Femur (tissue), 1 donor: ENCODE measurements around the gene NEU2.
"Not testable (repeated sequence)": the region's sequence is repeated elsewhere in the genome, so short reads cannot be mapped to it uniquely, and the experiment has no call there.

Experiments
- DNase-seq: peaks from one replicate; pipeline ENCODE4 v3.0.0-alpha.2; 2017

Gene NEU2

DNA sequence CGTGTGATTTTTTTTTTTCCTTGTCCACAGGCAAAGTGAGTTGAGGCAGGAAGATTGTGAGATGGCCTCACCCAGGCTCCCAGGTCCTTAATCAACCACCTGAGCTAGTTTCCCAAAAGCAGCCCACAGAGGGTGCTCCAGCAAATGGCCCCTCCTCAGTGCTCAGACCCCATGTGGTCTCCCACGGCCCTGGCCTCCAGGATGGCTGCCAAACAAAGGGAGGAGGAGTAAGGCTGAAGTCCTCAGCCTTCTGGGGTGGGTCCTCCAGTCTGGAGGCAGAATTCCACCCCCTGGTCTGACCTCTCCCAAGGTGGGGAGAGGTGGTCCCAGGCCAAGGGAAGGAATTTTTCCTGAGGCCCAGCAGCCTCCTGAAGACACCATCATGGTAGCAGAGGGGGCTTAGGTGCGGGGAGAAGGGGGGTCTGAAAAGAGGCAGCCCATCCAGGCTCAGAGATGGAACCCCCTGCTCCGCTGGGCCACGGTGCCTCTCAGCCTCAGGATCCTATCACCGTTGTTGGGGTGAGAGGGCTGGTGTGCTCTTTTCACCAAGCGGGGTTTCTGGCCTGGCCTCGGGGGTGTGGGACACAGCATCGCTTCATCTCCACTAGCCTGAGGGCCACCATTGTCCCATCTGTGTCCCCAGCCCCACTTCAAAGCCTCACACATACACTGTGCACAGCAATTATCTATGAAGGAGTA is 21.8 kb upstream of the NEU2 start:
- no peak for DNase-seq

DNA sequence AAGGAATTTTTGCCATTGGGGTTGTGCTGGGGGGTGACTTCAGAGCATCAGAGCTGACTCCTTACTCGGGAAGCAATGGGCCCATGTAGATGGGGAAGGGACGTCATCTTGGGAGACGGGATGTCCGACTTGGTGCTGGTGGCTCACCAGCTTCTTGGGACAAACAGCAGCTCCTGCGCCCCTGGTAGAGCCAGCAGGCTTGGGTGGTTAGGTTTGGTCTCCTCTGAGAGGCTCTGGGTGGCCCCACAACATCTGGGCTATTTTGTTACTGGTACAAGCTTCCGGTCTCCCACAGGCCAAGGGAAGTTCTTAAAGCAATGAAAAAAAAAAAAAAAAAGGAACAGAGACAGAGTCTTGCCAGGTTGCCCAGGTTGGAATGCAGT is 21.2 kb upstream of the NEU2 start:
- no peak for DNase-seq

DNA sequence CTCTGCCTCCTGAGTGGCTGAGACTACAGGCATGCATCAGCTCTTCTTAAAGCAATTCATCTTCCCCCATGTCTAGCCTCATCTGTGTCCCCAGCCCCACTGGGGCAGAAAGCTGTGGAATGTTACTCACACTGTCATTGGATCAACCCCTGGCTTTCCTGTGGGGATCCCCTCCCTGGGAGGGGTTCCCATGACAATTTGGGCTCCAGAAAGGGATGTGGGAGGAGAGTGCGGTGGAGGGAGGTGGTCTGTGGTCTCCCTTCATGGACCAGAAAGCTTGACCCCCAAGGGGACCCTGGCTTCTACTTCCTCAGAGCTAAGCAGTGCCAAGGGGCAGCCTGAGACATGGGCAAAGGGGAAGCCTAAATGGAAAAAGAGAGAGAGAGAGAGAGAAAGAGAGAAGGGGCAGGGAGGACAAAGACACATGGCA is 20.8 kb upstream of the NEU2 start:
- DNase-seq = no peak

DNA sequence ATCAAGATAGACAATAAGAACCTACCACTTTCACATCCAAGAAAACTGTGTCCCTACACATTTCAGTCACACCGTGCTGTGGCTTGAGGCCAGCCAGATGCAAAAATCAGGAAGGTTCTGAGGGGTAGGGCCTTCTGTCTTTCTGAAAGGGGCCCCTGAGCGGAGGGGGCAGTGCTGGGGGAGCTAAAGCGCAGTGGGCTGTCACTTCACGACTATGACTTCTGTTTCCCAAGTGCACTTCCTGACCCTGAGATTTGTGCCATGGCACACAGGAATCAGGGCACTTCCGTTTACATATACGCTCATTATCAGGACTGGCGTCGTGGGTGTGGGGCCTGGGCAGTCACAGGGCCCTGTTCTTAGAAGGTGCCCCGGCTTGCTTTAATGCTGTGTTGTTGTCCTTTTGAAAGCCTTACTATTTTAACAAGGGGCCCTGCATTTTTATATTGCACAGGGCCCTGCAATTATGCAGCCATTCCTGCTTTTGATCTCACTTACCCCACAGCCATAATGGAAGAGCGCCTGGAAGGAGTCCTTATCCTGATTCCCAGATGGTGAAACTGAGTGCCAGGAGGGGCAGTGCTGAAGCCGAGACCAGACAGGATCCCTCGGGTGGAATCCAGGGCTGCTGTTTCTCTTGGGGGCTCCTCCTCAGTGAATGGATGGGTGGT is 20.0 kb upstream of the NEU2 start:
- DNase-seq = no peak

DNA sequence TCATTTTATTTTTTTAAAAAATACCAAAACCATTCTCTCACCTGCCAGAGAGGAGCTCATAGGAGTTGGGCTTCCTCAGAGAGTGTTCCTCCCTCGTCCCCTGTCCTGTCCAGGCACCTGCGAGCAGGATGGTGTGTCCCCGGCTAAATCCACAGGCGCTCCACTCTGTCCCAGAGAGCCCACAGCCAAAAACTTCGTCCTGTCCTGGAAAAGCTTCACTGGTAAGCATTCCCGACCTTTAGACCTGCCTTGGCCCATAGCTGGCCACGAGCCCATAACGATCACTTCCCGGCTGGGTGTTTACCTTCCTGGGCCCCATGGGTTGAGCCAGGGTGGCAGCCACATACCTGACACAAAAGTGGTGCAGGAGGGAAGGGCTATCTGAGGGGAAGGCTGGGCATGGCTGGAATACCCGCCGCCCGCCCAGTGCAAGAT is 19.4 kb upstream of the NEU2 start, which contains the start of gene NGEF:
Gene NGEF (minus strand): TSS at position 230 of the 435 bp plus-strand sequence. CDS start 38,366 bp downstream, outside the sequence.
- DNase-seq = no peak

DNA sequence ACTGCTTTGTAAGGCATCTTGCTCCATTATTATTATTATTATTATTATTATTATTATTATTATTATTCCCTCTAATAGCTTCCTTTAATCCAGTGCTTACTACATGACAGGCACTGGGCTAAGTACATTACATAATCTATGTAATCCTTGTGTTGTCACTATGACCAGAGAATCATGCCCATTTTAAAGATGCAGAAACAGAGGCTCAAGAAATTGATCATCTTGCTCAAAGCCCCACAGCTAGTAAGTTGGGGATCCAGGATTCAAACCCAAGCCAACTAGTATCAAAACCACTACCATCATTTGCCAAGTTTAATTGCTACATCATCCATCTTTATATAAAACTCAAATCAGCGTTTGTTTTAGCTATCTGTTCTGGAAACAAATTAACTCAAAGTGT is 18.8 kb upstream of the NEU2 start:
- DNase-seq = no peak

DNA sequence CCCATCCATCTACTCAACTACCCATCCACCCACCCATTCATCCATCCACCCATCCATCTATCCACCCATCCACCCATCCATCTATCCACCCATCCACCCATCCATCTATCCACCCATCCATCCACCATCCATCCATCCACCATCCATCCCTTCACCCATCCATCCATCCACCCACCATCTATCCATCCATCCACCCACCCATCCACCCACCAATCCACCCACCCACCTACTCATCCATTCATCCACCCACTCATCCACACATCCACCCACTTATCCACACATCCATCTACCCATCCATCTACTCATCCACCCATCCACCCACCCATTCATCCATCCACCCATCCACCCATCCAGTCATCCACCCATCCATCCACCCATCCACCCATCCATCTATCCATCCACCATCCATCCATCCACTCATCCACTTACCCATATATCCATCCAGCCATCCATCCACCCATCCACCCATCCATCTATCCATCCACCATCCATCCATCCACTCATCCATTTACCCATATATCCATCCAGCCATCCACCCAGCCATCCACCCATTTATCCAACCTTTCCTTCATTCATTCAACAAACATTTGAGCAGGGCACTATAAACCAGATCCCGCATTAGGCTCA is 17.3 kb upstream of the NEU2 start:
- DNase-seq = no peak

DNA sequence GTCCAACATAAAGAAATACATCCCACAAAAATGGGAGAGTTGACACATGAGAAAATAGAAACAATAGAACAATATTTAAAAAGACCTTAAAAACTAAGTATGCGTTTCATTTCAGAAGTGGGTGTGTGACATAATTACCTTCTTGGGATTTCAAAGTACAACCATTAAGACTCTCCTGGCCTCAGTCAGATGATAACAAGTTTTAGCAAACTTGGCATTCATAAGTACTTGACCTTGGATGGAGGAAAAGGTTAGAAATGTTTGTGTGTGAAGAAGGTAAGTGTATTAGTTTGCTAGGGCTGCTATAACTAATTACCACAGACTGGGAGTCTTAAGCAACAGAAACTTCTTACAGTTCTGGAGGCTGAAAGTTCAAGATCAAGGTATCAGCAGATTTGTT is 14.5 kb upstream of the NEU2 start:
- DNase-seq = no peak

DNA sequence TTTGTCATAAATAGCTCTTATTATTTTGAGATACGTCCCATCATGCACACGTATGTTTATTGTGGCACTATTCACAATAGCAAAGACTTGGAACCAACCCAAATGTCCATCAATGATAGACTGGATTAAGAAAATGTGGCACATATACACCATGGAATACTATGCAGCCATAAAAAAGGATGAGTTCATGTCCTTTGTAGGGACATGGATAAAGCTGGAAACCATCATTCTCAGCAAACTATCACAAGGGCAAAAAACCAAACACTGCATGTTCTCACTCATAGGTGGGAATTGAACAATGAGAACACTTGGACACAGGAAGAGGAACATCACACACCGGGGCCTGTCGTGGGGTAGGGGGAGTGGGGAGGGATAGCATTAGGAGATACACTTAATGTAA is 12.9 kb upstream of the NEU2 start:
- not testable (repeated sequence) for DNase-seq

DNA sequence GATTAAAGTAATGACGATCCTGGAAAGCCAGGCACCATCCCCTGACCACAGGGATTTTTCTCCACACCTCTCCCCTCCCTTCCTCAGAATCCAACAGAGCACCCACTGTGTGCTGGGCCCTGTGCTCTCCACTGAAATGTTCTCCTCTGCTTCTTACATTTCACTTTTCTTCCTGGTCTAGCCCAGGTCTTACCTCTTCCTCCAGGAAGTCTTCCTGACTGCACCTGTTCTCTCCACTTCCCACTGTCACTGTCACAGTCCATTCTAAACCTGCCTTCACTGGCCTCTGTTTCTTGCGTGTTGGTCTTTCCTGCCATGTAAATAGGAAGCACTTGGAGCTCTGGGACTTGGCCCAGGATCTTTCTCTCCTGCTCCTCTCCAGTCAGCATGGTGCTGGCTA is 12.0 kb upstream of the NEU2 start:
- DNase-seq = no peak

DNA sequence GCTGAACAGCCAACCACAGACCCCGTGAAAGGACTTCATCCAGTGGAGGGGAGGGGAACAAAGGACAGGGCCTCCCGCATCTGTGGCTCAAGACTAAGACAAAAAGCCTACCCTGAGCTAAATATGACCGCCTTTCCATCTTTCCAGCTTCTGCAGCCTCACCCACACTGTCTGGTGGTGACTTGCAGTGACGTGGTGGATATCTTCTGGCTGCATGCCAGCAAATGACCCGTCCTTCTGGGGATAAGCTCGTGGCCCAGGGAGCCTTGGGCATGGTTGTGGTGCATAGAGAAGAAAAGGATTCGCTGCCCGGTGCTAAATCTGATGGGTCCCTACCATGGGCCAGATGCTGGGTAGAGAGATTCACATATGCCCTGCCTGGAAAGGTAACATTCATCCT is 10.7 kb upstream of the NEU2 start:
- no peak for DNase-seq

DNA sequence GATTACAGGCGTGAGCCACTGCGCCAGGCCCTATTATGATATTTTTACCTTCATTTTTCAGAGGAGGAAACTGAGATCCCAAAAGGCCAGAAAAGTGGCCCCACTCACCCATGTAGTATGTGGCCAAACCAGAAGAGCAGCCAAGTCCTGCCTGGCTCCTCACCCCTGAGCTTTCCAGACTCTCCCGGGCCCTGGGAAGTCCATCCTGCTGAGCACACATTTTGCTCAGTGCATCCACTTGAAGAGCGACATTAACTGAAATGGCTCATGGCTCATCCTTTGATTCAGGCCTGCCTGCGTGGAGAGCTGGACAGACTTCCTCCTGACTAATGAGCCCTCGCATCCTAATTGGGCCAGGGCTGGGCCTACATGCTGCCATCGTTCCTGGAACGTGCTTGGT is 9.9 kb upstream of the NEU2 start:
- DNase-seq = no peak

DNA sequence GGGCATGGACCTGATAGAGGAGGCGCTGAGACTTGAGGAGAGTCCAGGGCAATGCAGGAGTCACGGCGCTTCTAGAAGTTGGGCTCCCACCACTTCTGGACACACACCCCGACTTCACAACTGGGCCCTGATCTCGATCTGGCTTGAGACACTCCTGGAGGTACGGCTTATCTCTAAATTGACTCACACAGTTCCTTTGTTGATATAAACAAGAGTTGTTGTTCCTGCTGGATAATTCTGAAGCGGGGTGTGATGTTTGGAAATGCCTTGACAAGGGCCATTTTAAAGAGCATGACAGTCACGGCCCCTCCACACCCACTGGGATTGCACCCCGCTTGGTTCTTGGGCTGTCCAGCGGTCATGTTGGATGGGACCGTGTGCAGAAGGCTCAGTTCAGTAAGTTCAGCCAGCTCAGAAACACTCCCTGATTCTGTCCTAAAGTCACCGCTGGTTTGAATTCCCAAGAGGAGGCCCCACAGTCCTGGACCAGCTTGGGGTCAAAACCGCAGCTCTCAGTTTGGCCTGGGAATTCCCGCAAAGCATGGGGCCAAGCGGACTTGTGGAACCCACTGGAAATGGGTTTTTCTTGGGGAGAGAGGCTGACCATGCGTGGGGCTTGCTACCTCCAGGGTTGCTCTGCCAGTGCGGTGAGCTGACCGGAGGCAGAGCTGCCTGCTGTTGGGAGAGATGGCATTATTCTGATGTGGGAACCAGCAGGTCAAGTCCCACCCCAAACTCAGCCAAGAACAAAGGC is 9.3 kb upstream of the NEU2 start:
- DNase-seq = no peak

DNA sequence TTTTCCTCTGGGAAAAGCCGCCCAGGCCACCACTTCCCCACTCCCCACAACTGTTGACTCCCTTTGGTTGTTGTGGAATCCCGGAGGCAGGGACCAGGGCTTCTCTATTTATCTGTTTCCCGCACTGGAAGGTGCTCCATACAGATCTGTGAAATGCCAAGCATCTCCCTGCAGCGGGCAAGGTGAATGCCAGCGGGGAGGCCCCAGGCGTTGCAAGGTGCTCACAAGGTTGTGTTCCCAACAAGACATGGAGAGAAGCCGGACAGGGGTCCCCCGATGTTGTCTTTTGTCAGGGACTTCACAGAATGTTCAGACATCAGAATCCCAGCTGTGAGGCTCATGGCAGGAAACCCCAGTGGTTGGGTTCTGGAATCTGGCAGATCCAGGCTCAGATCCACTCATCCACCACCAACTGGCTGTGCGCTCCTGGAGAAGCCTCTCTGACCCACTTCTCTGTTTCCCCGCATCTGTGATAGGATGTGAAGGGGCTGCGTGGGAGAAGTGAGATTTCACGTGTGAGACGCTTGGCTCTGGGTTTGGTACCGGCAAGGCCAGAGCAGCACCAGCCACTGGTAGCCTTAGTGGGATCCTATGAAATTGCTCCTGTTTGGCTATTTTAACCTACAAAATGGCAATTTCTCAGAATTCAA is 8.6 kb upstream of the NEU2 start:
- no peak for DNase-seq

DNA sequence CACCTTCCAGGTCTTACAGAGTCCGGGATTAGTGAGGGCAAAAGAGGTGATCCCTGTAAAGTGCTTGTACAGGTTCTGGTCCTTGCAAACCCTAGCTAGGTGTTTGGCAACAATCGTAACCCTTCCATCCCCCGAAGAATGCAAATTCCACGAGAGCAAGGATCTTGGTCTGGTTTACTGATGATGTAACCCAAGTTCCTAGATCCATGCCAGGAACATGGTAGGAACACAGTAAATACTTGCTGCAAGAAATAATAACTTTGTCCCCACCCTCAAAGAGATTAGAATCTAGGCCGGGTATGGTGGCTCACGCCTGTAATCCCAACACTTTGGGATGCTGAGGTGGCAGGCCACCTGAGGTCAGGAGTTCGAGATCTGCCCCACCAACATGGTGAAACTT is 6.8 kb upstream of the NEU2 start:
- no peak for DNase-seq

DNA sequence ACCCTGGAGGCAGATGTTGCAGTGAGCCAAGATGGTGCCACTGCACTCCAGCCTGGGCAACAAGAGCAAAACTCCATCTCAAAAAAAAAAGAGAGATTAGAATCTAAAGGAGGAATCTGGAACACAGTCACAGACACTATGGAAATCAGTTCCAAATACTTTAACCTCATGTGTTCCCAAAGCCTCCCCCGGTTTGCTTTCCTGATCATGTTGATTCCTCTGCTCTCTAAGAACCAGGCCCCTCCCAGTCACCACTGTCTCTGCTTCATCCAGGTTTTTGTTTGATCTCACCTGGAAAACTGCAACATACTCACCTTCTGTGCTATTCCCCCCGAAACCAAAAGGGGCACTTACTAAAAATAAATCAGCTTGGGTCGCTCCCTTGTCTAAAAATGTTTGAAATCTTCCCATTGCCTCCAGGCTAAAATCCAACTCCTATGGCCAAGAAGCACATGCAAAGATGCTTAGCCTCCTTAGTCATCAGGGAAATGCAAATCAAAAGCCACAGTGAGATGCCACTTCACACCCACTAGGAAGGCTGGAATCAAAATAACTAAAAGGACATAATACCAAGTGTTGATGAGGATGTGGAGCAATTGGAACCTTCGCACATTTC is 6.2 kb upstream of the NEU2 start:
- DNase-seq = no peak

DNA sequence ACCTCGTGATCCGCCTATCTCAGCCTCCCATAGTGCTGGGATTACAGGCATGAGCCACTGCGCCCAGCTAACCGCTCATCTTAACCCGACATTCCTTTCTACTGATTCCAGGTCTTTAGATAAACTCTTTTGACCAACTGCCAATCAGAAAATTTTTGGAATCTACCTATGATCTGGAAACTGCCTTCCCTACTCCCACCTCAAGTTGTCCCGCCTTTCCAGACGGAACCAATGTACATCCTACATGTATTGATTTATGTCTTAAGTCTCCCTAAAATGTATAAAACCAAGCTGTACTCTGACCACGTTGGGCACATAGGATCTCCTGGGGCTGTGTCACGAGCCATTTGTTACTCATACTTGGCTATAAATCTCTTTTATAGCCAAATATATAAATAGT is 3.2 kb upstream of the NEU2 start:
- no peak for DNase-seq

DNA sequence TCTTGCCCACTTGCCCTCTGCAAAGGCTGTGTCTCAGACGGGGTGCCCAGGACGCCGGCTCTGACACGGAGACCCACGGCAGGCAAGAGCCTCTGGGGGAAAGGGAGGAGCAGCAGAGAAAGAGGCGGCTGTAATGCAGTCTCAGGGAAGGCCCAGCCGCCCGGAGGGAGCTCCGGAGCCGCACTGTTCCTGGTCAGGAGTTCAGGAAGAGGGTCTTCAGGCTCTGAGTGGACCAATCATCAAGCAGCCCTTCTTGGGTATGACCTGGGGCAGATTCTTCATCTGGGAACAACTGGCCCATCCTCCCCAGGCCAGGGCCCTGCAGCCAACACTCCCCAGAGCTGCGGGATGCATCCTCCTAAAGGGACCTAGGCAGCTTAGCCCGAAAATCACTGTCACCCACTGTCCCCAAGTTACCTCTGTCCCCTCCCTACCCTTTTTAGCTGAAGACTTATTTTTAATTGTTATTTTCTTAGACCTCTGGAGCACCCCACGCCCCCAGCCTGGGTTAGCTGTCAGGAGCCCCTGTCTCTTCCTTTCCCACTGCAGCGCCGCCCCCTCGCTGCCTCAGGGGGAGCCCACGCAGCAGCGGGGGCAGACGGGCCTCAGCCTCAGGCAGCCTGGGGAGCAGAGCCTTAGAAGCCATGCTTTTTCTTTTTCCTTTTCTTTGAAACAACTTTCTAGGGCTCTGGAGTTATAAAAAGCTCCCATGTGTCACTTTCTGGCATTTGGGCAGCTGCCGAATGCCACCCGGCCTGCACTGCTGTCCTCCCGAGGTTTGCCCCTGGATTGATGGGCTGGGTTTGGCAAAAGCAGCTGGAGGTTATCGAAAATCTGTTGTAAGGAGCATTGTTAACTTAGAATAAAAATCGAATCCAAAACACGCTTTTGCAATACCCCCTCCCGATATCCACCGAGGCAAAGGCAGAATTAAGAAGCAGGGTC is 644 bp upstream of the NEU2 start:
- DNase-seq = no peak

DNA sequence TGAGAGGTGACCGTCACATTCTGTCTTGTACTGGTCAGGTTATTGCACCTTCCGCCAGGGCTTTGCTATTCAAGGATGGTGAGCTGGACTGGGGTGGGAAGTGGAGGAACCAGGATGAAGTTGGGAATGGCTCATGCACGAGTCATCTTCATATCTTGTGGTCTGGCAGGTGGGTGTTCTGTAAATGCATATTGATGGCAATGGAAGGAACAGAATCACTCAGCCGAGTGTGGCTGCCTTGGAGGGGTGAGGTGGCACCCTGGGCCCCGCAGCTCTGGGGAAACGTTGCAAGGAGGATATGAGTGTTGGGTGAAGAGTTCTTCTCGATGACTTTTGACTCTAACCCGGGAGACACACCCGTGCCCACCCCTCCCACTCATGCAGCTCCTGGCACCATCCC is 1.2 kb downstream of the NEU2 start:
- DNase-seq = no peak

DNA sequence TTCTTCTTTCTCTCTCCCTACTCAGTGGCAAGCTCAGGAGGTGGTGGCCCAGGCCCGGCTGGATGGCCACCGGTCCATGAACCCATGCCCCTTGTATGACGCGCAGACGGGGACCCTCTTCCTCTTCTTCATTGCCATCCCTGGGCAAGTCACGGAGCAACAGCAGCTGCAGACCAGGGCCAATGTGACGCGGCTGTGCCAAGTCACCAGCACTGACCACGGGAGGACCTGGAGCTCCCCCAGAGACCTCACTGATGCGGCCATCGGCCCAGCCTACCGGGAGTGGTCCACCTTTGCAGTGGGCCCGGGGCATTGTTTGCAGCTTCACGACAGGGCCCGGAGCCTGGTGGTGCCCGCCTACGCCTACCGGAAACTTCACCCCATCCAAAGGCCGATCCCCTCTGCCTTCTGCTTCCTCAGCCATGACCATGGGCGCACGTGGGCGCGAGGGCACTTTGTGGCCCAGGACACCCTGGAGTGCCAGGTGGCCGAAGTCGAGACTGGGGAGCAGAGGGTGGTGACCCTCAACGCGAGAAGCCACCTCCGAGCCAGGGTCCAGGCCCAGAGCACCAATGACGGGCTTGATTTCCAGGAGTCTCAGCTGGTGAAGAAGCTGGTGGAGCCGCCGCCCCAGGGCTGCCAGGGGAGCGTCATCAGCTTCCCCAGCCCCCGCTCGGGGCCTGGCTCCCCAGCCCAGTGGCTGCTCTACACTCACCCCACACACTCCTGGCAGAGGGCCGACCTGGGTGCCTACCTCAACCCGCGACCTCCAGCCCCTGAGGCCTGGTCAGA is 1.8 kb downstream of the NEU2 start:
- no peak for DNase-seq
